ENCODE results near the gene EGF.

The EGF gene

DNA sequence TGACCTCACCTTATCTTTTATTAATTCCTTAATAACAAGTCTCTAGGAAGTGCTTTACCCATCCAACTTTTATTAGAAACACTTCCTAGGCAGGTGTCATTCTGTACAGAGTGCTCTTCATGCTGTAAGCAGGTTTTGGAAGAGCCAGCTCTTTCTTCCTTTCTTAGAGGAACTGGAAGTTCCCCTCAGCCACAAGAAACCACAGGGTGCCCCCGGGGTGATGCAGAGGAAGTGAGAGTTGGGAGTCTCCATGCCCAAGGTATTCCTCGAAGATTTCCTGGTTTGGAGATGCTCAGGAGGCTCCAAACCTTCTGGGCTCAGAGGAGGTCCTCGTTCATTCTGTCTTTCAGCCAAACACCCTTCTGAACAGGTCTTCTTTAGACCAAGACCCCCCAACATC, 83.8 kb downstream of the EGF start:
- TF ChIP-seq ZFX (IDR thresholded peaks at IDR 0.05) = no peak
- TF ChIP-seq, protein P1, sequence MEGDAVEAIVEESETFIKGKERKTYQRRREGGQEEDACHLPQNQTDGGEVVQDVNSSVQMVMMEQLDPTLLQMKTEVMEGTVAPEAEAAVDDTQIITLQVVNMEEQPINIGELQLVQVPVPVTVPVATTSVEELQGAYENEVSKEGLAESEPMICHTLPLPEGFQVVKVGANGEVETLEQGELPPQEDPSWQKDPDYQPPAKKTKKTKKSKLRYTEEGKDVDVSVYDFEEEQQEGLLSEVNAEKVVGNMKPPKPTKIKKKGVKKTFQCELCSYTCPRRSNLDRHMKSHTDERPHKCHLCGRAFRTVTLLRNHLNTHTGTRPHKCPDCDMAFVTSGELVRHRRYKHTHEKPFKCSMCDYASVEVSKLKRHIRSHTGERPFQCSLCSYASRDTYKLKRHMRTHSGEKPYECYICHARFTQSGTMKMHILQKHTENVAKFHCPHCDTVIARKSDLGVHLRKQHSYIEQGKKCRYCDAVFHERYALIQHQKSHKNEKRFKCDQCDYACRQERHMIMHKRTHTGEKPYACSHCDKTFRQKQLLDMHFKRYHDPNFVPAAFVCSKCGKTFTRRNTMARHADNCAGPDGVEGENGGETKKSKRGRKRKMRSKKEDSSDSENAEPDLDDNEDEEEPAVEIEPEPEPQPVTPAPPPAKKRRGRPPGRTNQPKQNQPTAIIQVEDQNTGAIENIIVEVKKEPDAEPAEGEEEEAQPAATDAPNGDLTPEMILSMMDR (conservative IDR thresholded peaks at IDR 0.05) = no peak

DNA sequence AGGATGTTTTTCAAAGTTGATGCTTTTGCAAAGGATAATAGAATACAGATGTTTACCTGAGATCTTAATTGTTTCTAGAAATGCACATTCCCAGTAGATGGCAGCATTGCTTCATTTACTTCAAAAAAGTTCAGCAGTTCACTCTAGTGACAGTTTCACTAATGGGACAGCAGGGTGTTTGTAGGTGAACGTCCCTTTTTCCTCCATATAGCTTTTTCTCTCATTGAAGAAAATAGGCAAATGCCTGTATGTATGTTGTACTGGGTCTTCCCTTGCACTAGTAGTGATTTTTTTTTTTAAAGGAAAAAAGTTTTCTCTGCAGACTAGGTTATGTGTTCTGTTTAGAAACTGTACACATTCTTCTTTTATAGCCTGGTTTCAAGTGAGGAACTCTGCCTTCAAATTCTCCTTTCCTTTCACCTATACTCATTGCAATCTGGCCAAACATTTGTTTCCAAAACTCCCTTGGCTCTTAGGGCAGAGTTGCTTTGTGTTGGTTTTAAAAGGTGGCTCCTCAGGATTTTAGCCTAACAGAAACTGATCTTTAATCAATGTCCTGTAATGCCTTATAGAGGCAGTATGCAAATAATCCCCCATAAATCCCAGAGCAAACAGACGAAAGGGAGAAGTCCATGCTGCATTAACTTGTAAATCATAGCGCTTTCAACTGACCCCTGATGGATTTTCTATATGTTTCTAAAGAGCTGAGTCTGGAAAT, 86.3 kb downstream of the EGF start:
- no peak overlapping the region for H3K27ac ChIP-seq
- no peak for TF ChIP-seq ZFX (IDR thresholded peaks at IDR 0.05)
- TF ChIP-seq, protein P1 (conservative IDR thresholded peaks at IDR 0.05) = peak; percentile 80

More for the DNA sequence above, 83.8 kb downstream of the EGF start:
- no peak overlapping the region for H3K27ac ChIP-seq

DNA sequence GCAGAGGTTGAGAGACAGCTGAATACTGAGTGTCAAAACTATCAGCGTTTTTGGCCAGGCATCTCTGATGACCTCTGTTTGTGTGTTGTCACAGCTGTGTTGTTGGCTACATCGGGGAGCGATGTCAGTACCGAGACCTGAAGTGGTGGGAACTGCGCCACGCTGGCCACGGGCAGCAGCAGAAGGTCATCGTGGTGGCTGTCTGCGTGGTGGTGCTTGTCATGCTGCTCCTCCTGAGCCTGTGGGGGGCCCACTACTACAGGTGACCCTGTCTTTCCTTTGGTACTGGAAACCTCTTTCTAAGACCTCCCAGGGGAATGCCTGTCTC, 86.9 kb downstream of the EGF start:
- no peak overlapping the region for H3K27ac ChIP-seq
- TF ChIP-seq ZFX (IDR thresholded peaks at IDR 0.05) = no peak
- TF ChIP-seq, protein P1 (conservative IDR thresholded peaks at IDR 0.05) = no peak

DNA sequence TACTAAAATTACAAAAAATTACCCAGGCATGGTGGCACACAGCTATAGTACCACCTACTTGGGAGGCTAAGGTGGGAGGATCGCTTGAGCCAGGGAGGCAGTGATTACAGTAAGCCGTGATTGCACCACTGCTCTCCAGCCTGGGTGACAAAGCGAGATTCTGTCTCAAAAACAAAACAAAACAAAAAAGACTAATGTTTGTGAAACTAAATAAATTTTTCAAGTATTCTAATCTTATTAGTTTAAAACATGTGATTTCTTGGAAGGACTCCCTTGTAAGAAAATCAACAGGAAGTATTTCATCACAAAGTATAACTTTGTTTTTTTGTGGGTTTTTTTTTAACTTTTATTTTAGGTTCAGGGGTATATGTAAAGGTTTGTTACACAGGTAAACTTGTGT, 89.6 kb downstream of the EGF start:
- TF ChIP-seq ZFX (IDR thresholded peaks at IDR 0.05) = no peak
- TF ChIP-seq, protein P1 (conservative IDR thresholded peaks at IDR 0.05) = no peak
- no peak overlapping the region for H3K27ac ChIP-seq

DNA sequence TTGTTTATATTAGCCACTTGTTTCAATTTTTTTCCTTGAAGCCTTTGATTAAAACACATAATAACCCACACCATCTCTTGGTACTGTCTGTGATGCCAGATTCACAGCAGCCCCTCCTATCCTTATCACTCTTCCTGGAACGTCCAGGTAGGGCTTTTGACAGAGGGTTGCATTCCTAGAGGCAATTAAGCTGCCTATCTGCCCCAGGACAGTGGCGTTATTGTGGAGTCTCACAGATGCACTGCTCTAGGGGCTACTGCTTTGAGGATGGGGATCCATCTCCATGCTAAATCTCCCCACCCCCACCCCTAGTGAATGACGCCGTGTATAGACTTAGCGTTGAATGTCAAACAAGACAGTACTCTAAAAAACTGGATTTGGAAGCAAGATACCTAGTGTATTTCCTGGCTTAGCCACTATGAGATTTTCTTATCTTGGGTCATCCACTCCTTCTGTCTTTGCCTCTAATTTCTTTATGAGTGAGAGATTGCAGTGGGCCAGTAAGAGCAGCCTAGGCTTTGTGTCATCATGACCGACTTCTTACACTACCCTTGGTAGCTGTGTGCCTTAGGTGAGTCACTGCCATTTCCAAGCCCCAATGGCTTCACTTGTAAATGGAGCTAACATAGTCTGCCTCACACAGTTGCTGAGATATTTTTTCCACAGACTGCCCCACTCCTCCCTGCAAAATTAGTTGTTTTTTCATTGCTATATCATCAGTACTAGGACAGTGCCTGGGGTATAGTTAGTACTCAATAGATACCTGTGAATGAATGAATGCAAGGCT, 90.9 kb downstream of the EGF start:
- no peak for TF ChIP-seq ZFX (IDR thresholded peaks at IDR 0.05)
- no peak overlapping the region for H3K27ac ChIP-seq

DNA sequence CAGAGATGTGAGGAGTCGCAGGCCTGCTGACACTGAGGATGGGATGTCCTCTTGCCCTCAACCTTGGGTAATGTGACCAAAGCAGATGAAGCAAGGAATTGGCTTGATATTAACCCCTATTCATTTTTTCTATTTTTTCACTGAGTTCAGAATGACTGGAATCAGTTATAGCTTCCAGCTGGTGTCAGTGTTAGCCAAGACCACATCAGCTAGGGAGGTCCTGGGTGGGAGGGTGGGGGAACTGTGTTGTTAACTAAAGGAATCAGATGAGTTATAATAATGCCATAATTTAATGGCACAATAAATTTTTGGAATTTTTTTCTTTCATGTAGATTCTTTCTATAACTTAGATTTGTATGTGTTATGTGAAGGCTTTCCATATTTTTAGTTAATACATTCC, 91.9 kb downstream of the EGF start:
- H3K27ac ChIP-seq = no peak overlapping the region
- TF ChIP-seq, protein P1 (conservative IDR thresholded peaks at IDR 0.05) = no peak
- no peak for TF ChIP-seq ZFX (IDR thresholded peaks at IDR 0.05)

DNA sequence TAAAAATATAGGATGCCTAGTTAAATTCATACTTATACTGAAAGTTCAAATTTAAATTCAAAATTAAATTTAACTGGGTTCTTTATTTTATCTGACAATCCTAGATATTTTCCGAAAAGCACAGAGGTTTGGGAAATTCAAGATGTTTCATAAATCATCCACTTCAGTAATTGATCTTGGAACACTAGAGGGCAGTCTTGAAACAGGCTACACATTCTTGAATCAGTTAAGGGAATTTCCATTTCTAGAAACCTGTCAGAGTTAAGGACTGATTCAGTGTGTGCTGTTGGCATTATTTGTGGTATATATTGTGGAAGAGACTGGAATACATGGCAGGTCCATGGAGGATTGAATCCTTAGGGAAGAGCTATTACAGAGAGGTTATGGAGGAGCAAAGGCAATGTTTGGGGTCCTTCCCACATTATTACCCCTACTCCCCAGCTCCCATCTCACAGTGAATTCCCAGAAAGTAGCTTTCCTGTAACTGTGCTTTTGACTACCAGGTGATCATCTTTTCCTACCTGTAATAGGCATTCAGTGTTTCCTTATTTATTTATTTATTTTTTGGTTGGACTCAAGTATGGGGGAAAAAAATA, 92.9 kb downstream of the EGF start:
- no peak for TF ChIP-seq ZFX (IDR thresholded peaks at IDR 0.05)
- TF ChIP-seq, protein P1 (conservative IDR thresholded peaks at IDR 0.05) = peak; percentile 83
- no peak overlapping the region for H3K27ac ChIP-seq

All from C4-2B (cell line).